K562 (cell line): ENCODE results near the gene DIPK1B. TPM values are rescaled to one million over a fixed set of nuclear protein-coding genes. Genes with fewer than 3 reads are reported as not detected.
A peak's percentile ranks its signal among the peaks of the same experiment; 100 is the strongest.

Experiments used
- BCL6 ChIP-seq: fragments of 250-450 bp; sonication (Bioruptor Pico); IDR thresholded peaks from 2 replicates; pipeline ENCODE4 v1.4.0; 2020
- CTCF ChIP-seq, 3 experiments: IDR thresholded peaks in 2 of 3; conservative IDR thresholded peaks in 1 of 3; 2 replicates each; pipeline ENCODE4 v1.5.1; 2011 to 2012; ENCODE audit warnings: low read length in 3 of 3, mild to moderate bottlenecking in 3 of 3, control low read depth in 2 of 3, improper control_type of control experiment in 1 of 3, inconsistent platforms in 1 of 3, low read depth in 1 of 3, mixed read lengths in 1 of 3, moderate library complexity in 1 of 3; ENCODE audit not compliant: insufficient read depth in 2 of 3
- ETS1 ChIP-seq: conservative IDR thresholded peaks from 2 replicates; pipeline ENCODE4 v1.6.1; 2011; ENCODE audit warnings: low read depth, mild to moderate bottlenecking, low read length; ENCODE audit not compliant: control insufficient read depth
- FUS ChIP-seq: fragments of 200-400 bp; formaldehyde crosslinking; optimal IDR thresholded peaks from 2 replicates; pipeline ENCODE3; 2017; ENCODE audit warnings: low read depth, low read length
- KHSRP ChIP-seq: fragments of 450-650 bp; IDR thresholded peaks from 2 replicates; pipeline ENCODE4 v1.6.1; 2017
- KLF10 ChIP-seq: fragments of 250-450 bp; sonication (Bioruptor Pico); IDR thresholded peaks from 2 replicates; pipeline ENCODE4 v1.6.1; 2021; ENCODE audit warnings: matching md5 sums
- NCOA4 ChIP-seq: fragments of 450-650 bp; IDR thresholded peaks from 2 replicates; pipeline ENCODE4 v1.6.1; 2018; ENCODE audit warnings: mild to moderate bottlenecking; ENCODE audit not compliant: partially characterized antibody
- NFYB ChIP-seq: IDR thresholded peaks from 2 replicates; pipeline ENCODE4 v1.6.1; 2011; ENCODE audit warnings: mild to moderate bottlenecking, moderate library complexity; ENCODE audit not compliant: insufficient read length; ENCODE audit errors: extremely low read depth
- POLR2B ChIP-seq: fragments of 450-650 bp; IDR thresholded peaks from 2 replicates; pipeline ENCODE4 v1.6.1; 2018; ENCODE audit warnings: low read depth; ENCODE audit not compliant: partially characterized antibody
- POLR2G ChIP-seq: fragments of 200-400 bp; formaldehyde crosslinking; IDR thresholded peaks from 2 replicates; pipeline ENCODE4 v1.6.1; 2017; ENCODE audit warnings: low read depth, mild to moderate bottlenecking, antibody characterized with exemption, low read length, moderate library complexity
- POLR2H ChIP-seq: IDR thresholded peaks from 2 replicates; pipeline ENCODE4 v1.6.1; 2016; ENCODE audit warnings: missing genetic modification characterization, low read depth, mild to moderate bottlenecking, control low read depth, missing compliant biosample characterization, moderate library complexity
- RBFOX2 ChIP-seq: fragments of 200-400 bp; formaldehyde crosslinking; IDR thresholded peaks from 2 replicates; pipeline ENCODE4 v1.6.1; 2017; ENCODE audit warnings: low read depth, mild to moderate bottlenecking, low read length, moderate library complexity
- SIRT6 ChIP-seq: IDR thresholded peaks from one replicate; pipeline ENCODE4 v1.6.1; 2012; ENCODE audit warnings: low read depth, mild to moderate bottlenecking, control low read depth, inconsistent platforms, low read length, moderate library complexity
- U2AF1 ChIP-seq: fragments of 200-400 bp; formaldehyde crosslinking; optimal IDR thresholded peaks from 2 replicates; pipeline ENCODE3; 2017; ENCODE audit warnings: mild to moderate bottlenecking, low read depth, low read length, moderate library complexity
- ZNF23 ChIP-seq: fragments of 250-450 bp; sonication (Bioruptor Pico); IDR thresholded peaks from 2 replicates; pipeline ENCODE4 v1.4.0; 2020; ENCODE audit warnings: mild to moderate bottlenecking
- ZNF551 ChIP-seq: fragments of 250-450 bp; sonication (Bioruptor Pico); IDR thresholded peaks from 2 replicates; pipeline ENCODE4 v1.5.0; 2021; ENCODE audit warnings: mild to moderate bottlenecking, moderate library complexity
- ZNF77 ChIP-seq: fragments of 250-450 bp; sonication (Bioruptor Pico); IDR thresholded peaks from 2 replicates; pipeline ENCODE4 v1.5.0; 2020
- polyA plus RNA-seq, 8 experiments: library from polyadenylated mRNA; depleted of rRNA in 4 of 8; stranded (reverse) in 5 of 8; unstranded in 3 of 8; fragments of >200 nt; fragmentation: Nextera tagmentation in 2 of 8; fragmentation: Illumina TruSeq in 1 of 8; extraction: Ambion mirVana in 2 of 8; extraction: Trizol in 1 of 8; gene quantifications; 2 replicates each; pipeline versions ENCODE4 v1.2.1 to v1.2.3, GENCODE V29; 2011 to 2014; ENCODE audit warnings: inconsistent platforms in 1 of 8, missing spikeins in 1 of 8
- total RNA-seq, 7 experiments: library from RNA; depleted of rRNA in 6 of 7; stranded (reverse); fragments of >200 nt in 6 of 7; fragmentation: Illumina TruSeq in 2 of 7; extraction: Trizol in 2 of 7; gene quantifications; 2 replicates each; pipeline versions ENCODE4 v1.2.1 to v1.2.3, GENCODE V29; 2011 to 2021; ENCODE audit warnings: low replicate concordance in 1 of 7
- TF ChIP-seq, protein P1 (sequence below): sonication (generic); formaldehyde crosslinking; IDR thresholded peaks from 2 replicates; pipeline ENCODE4 v1.8.0; 2022; ENCODE audit warnings: missing genetic modification reagents, mild to moderate bottlenecking, moderate library complexity, borderline replicate concordance
- TF ChIP-seq, protein P2 (sequence below): fragments of 250-450 bp; sonication (Bioruptor Pico); IDR thresholded peaks from 2 replicates; pipeline ENCODE4 v1.5.0; 2021; ENCODE audit warnings: mild to moderate bottlenecking, moderate library complexity

The DIPK1B gene
- total and polyA plus RNA-seq, 9 of the 15 experiments (the other 6 are each of a cell fraction or from before 2014, with no cell fraction given): 0.08 to 22.3 (median 5.9) TPM

DNA sequence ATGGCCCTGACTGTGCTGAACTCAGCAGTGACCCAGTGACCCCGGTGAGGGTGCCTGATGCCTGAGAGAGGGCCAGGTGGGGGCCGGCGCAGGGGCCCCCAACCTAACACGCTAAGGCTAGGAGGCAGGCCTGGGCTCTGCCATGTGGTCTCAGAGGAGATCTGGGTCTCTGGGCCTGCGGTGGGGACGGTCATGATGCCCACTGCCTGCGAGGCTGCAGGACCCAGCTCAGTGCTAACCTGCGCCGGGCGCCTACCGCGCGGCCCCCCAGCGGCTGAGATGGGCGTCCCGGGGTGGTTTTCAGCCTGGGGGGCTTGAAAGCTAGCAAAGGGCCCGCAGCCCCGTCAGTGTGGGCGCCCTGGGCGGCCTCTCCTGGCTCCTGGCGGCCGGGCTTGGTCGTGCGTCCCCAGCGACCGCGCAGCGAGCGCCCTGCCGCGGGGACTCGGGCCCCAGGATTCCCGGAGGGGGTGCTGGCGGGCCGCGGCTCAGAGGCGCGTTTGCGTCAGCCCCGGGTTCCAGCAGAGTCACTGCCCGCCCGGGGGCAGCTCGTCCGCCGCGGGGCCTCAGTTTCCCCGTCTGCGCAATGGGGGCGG is 47.2 kb upstream of the DIPK1B start (continued):
- TF ChIP-seq ETS1: peak; percentile 26; the same call in 1 of the 2 replicates
- TF ChIP-seq RBFOX2: peak; percentile 78
- TF ChIP-seq NCOA4: no peak
- TF ChIP-seq POLR2B: peak; percentile 46
- TF ChIP-seq KLF10: no peak
- TF ChIP-seq POLR2G: peak; percentile 83
- peak; percentile 34 for TF ChIP-seq U2AF1
- TF ChIP-seq, protein P1, sequence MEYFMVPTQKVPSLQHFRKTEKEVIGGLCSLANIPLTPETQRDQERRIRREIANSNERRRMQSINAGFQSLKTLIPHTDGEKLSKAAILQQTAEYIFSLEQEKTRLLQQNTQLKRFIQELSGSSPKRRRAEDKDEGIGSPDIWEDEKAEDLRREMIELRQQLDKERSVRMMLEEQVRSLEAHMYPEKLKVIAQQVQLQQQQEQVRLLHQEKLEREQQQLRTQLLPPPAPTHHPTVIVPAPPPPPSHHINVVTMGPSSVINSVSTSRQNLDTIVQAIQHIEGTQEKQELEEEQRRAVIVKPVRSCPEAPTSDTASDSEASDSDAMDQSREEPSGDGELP: peak; percentile 49
- no peak for TF ChIP-seq POLR2H (tag)
- peak; percentile 98 for TF ChIP-seq FUS
- peak; percentile 76; the same call in 1 of the 2 replicates for TF ChIP-seq ZNF77 (CRISPR knock-in tag)
- no peak for TF ChIP-seq KHSRP
- no peak for TF ChIP-seq NFYB
- TF ChIP-seq ZNF23 (CRISPR knock-in tag): no peak
- TF ChIP-seq ZNF551 (CRISPR knock-in tag): no peak
- no peak for TF ChIP-seq BCL6 (CRISPR knock-in tag)
- peak in 2 of 3 experiments; percentile 43 to 93; a peak in 5 of 6 replicates for TF ChIP-seq CTCF (IDR thresholded peaks at IDR 0.05 in 2 of 3, conservative IDR thresholded peaks at IDR 0.05 in 1 of 3; ENCODE audit: insufficient read depth in 2 of 3, low read depth in 1 of 3, low read length in 3 of 3)
- TF ChIP-seq SIRT6: no peak
- TF ChIP-seq, protein P2, sequence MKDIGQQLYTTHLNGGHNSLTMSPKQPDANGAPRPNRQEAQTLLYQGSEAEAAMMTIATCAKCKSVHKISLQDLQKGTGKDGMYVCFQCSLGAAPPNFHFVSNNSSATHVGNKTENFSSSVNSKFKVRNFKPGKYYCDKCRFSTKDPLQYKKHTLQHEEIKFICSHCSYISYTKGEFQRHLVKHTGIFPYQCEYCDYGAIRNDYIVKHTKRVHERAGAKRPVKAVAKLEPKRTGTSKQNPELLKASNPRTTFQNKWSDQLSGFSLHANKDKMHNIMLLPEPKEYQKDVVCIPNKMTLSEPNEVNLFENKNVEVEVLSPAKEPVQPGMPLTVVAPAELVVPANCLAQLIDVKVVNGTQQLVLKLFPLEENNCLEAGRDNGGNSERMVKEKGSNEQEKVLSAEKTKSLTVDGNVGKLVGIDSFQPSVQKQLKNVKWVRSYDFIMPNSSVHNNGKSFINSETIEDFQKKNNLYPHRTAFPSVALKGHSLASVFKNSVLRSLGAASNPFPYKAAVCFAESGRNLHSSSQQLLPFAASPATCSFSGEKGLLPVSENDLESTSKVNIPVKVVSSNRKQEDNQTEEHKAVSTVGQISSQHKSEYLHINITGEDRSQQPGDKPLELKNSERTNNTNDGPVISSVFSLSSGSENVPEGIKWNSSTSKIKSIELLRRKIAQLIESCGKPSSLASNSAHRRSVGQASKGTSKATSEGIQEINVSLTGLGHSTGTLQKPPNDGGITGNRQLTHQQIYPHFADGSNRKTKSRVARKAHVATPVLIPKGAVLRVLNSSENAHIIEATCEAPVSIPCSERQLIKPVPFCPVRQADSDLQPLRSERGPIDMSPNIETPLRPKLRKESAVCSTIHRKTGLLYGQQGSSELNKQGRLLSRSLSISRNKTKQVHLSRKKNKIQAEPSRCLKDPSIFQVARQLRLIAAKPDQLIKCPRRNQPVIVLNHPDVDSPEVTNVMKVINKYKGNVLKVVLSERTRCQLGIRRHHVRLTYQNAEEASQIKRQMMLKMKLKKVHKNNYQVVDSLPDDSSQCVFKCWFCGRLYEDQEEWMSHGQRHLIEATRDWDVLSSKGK (CRISPR knock-in tag): no peak
